Central memory CD8-positive, alpha-beta T cell (primary cell): ENCODE results near the gene SIRPG.
A peak's percentile ranks its signal among the peaks of the same experiment; 100 is the strongest.
"Not testable (repeated sequence)": the region's sequence is repeated elsewhere in the genome, so short reads cannot be mapped to it uniquely, and the experiment has no call there.

Source experiments
- ATAC-seq: fragments of 150-1000 bp; cut with Tn5 transposase; replicated peaks from 2 replicates; pipeline ENCODE4 v1.10.0; 2022; ENCODE audit warnings: mild to moderate bottlenecking, moderate FRiP score, moderate number of reproducible peaks; ENCODE audit not compliant: poor library complexity, severe bottlenecking; ENCODE audit errors: extremely low read depth
- DNase-seq, 2 donors: peaks; one replicate each; pipeline ENCODE4 v3.0.0; 2021; ENCODE audit warnings: low spot score in 2 of 2
- H3K27ac Mint-ChIP-seq: one replicate; pipeline ENCODE4 v1.8.0; 2022; ENCODE audit warnings: low read depth, mild to moderate bottlenecking, moderate library complexity, mixed read lengths
- H3K27me3 Mint-ChIP-seq: one replicate; pipeline ENCODE4 v1.8.0; 2022; ENCODE audit warnings: mixed read lengths
- H3K36me3 Mint-ChIP-seq: one replicate; pipeline ENCODE4 v1.8.0; 2022; ENCODE audit warnings: mild to moderate bottlenecking, moderate library complexity, mixed read lengths; ENCODE audit not compliant: insufficient read depth
- H3K4me1 Mint-ChIP-seq: one replicate; pipeline ENCODE4 v1.8.0; 2022; ENCODE audit warnings: mixed read lengths
- H3K4me3 Mint-ChIP-seq: one replicate; pipeline ENCODE4 v1.8.0; 2022; ENCODE audit warnings: mild to moderate bottlenecking, moderate library complexity, mixed read lengths
- H3K9me3 Mint-ChIP-seq: one replicate; pipeline ENCODE4 v1.8.0; 2022; ENCODE audit warnings: mixed read lengths

The SIRPG gene

DNA sequence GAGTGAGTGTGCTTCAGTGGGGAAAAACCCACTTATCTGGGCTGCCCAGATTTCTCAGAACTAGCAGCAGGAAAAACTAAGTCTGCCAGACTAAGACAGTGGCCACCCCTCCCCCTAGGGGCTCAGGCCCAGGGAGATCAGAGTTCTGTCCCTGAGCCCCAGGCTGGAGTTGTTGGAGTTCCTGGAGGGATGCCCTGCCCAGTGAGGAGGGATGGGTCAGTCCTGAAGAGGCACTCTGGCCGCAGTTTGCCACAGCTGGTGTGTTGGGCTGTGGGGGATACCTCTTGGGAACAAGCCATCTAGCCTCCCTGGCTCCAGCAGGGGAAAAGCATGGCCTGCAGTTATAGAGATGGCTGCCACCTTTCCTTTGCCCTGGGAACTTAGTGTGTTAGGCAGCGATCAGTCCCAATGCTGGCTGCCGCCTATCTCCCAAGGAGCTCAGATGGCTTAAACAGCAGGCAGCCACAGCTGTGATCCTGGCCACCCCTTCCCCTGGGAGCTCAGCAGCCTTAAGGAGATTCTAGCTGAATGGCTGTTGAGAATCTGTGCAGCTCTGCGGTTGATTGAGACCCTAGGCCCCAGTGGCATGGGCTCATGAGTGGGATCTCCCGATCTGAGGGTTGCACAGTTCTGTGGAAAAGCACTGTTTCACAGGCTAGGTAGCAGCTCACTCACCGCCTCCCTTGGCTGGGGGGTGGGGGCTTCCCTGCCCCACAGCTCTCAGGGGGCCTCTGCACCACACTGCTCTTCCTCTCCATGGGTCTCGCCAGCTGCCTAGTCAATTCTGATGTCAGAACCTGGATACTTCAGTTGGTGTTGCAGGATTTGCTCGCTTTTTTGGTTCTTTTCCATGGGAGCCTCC is 13.2 kb downstream of the SIRPG start:
- H3K4me1 Mint-ChIP-seq = peaks cover 7% of the 10 kb centered on the region
- no peak overlapping the region for H3K4me3 Mint-ChIP-seq
- peaks cover 8% of the 10 kb centered on the region for H3K36me3 Mint-ChIP-seq
- peaks cover 6% of the 10 kb centered on the region for H3K9me3 Mint-ChIP-seq
- no peak overlapping the region for H3K27ac Mint-ChIP-seq
- ATAC-seq (no peak), DNase-seq (no peak)
- no peaks in the 10 kb centered on the region for H3K27me3 Mint-ChIP-seq

DNA sequence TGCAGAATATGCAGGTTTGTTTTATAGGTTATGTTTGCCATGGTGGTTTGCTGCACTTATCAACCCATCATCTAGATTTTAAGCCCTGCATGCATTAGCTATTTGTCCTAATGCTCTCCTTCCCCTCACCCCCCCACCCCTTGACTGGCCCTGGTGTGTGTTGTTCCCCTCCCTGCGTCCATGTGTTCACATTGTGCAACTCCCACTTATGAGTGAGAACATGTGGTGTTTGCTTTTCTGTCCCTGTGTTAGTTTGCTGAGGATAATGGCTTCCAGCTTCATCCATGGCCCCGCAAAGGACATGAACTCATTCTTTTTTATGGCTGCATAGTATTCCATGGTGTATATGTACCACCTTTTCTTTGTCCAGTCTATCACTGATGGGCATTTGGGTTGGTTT is 18.9 kb downstream of the SIRPG start:
- ATAC-seq, H3K9me3 Mint-ChIP-seq, H3K4me3 Mint-ChIP-seq, H3K27ac Mint-ChIP-seq, H3K4me1 Mint-ChIP-seq, H3K27me3 Mint-ChIP-seq, DNase-seq: not testable (repeated sequence)
- H3K36me3 Mint-ChIP-seq = peaks cover 11% of the 10 kb centered on the region

DNA sequence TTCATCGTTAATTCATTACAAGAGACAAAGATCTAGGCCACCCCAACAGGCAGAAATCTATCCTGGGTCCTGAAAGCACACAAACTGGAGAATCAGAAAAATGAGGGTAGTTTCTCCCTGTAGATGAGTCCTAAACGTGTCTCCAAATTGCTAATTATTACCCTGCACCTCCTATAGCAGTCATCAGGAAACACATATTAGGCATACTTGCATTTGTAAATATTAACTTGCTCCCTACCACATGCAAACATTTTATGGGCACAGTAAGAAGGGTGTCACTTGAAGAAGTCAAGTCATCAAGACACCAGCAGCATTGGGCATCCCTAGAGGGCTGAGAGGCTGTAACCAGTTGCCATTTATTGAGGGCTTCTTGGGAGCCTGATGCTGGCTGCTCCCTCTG is 19.8 kb downstream of the SIRPG start:
- DNase-seq (no peak), ATAC-seq (no peak)
- Mint-ChIP-seq H3K9me3 (peaks cover 6% of the 10 kb centered on the region), H3K36me3 (peaks cover 12% of the 10 kb centered on the region), H3K27me3 (no peaks in the 10 kb centered on the region), H3K4me1 (peaks cover 12% of the 10 kb centered on the region), H3K4me3 (no peak overlapping the region), H3K27ac (no peak overlapping the region)

DNA sequence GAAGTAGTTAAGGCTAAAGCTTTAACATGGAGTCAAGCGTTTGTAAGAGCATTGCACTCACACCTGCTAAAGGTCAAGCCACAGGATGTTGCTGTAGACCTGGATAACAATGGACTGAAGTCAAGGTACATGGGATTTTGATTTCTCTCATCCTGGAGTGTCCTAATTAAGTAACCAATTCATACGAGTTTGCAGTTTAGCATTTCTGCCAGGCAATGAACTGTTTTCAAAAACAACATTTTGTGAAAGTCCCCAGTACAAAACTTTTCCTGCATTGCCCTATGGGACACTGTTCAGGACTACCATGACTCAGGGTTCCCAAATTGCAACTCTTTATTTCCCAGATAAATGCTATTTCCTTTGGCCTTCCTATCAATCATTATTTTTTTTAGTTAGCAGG is 20.4 kb downstream of the SIRPG start:
- H3K36me3 Mint-ChIP-seq = peaks cover 15% of the 10 kb centered on the region
- peaks cover 17% of the 10 kb centered on the region for H3K4me1 Mint-ChIP-seq
- no peak for ATAC-seq
- H3K27ac Mint-ChIP-seq = no peak overlapping the region
- H3K27me3 Mint-ChIP-seq = no peaks in the 10 kb centered on the region
- DNase-seq = no peak
- no peak overlapping the region for H3K4me3 Mint-ChIP-seq
- H3K9me3 Mint-ChIP-seq = peaks cover 6% of the 10 kb centered on the region

DNA sequence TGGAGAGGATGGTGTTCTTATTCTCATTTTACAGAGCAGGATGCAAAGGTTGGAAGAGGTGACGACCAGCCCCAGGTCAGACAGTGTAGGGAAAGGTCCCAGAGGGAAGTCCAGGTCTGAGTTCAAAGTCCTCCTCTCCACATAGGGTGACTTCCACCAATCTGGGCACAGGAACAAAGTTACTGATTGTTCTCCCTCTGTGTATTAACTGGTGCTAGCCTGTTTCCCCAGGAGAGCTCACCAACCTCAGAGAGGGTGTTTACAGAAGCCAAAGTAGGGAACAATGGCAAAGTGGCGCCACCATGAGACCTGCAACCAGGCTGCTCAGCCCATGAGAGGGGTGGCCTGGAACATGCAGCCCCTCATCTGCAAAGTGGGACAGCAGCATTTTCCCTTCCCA is 21.0 kb downstream of the SIRPG start:
- Mint-ChIP-seq H3K27ac (no peak overlapping the region), H3K9me3 (peaks cover 6% of the 10 kb centered on the region)

GRCh38 chr20:1635291-1635979 is 22.1 kb downstream of the SIRPG start:
- Mint-ChIP-seq H3K9me3 (peaks cover 6% of the 10 kb centered on the region), H3K4me1 (peaks cover 27% of the 10 kb centered on the region), H3K4me3 (no peak overlapping the region), H3K36me3 (peaks cover 17% of the 10 kb centered on the region), H3K27ac (no peak overlapping the region), H3K27me3 (no peaks in the 10 kb centered on the region)
- no peak for ATAC-seq
- DNase-seq = no peak

More for the DNA sequence above, 21.0 kb downstream of the SIRPG start:
- Mint-ChIP-seq H3K4me1 (peaks cover 23% of the 10 kb centered on the region), H3K4me3 (no peak overlapping the region), H3K27me3 (no peaks in the 10 kb centered on the region), H3K36me3 (peaks cover 15% of the 10 kb centered on the region)
- DNase-seq (no peak), ATAC-seq (no peak)

GRCh38 chr20:1633535-1633934 is 24.0 kb downstream of the SIRPG start:
- H3K36me3 Mint-ChIP-seq = peaks cover 22% of the 10 kb centered on the region
- H3K27ac Mint-ChIP-seq = no peak overlapping the region
- no peak for ATAC-seq
- H3K27me3 Mint-ChIP-seq = no peaks in the 10 kb centered on the region
- peaks cover 27% of the 10 kb centered on the region for H3K4me1 Mint-ChIP-seq
- H3K4me3 Mint-ChIP-seq = no peak overlapping the region
- no peaks in the 10 kb centered on the region for H3K9me3 Mint-ChIP-seq
- DNase-seq = no peak

DNA sequence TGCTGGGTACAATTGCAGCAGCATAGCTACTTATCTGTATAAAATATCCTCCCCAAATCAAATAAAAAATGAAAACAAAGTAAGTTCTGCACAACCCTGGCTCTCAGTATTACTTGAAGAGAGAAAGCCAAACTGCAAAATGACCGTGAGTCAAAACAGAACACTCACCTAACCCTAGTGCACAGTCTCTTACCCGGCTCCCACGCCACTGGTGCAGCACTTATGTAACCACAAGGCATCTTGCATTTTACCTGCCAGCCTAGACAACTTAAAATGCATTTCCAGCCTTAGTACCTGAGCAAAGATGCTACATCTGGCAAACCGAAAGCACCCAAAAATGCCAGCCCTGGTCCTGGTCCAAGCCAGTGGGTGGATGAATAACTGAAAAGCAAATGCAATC is 25.4 kb downstream of the SIRPG start:
- Mint-ChIP-seq H3K36me3 (peaks cover 31% of the 10 kb centered on the region), H3K4me3 (peak overlapping the region; percentile 61), H3K27ac (peak overlapping the region; percentile 87), H3K4me1 (peaks cover 33% of the 10 kb centered on the region), H3K9me3 (no peaks in the 10 kb centered on the region), H3K27me3 (no peaks in the 10 kb centered on the region)
- DNase-seq (no peak), ATAC-seq (peak; percentile 67)

DNA sequence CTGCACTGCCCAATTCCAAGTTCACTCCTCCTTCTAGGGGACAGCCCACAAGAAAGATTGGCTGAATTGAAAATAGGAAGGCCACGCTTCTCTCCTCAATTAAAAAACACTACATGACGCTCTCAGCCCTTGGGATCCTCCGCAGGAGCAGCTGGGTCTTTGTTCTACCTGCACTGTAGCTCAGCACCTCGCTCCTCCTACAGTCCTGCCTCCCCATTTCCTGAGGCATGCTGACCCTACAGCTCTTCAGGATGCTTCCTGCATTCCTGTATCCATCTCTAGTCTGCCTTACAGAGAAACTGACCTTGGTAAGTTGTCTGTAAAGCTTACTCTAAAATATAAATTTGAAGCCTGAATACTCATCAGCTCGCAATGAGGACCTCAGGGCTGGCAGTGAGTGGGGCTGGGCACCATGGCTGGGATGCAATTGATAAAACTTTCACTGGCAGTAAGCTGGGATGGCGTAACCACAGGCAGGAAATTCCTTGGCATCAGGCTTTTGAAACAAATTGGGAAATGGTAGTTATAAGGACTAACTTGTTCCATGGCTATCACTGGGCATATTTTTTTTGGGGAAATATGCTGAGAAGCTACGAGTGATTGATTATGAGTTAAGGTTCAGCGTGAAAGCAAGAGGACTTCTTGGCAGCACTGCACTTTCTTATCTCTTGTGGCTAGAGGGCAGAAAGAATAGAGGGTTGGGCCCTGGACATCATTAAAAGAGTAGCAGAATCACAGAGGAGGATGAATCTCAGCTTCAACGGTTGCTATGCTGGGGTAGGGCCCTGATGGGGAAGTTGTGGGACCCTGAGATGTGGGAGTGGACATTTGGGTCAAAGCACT is 26.0 kb downstream of the SIRPG start:
- no peak for DNase-seq
- Mint-ChIP-seq H3K36me3 (peaks cover 31% of the 10 kb centered on the region), H3K4me3 (peak overlapping the region; percentile 61), H3K9me3 (no peaks in the 10 kb centered on the region), H3K4me1 (peaks cover 33% of the 10 kb centered on the region), H3K27ac (peak overlapping the region; percentile 87), H3K27me3 (no peaks in the 10 kb centered on the region)
- ATAC-seq = no peak

GRCh38 chr20:1630186-1630585 is 27.4 kb downstream of the SIRPG start:
- peaks cover 38% of the 10 kb centered on the region for H3K4me1 Mint-ChIP-seq
- ATAC-seq = no peak
- H3K36me3 Mint-ChIP-seq = peaks cover 28% of the 10 kb centered on the region
- no peak for DNase-seq
- H3K9me3 Mint-ChIP-seq = no peaks in the 10 kb centered on the region
- no peak overlapping the region for H3K27ac Mint-ChIP-seq
- H3K27me3 Mint-ChIP-seq = no peaks in the 10 kb centered on the region
- no peak overlapping the region for H3K4me3 Mint-ChIP-seq

DNA sequence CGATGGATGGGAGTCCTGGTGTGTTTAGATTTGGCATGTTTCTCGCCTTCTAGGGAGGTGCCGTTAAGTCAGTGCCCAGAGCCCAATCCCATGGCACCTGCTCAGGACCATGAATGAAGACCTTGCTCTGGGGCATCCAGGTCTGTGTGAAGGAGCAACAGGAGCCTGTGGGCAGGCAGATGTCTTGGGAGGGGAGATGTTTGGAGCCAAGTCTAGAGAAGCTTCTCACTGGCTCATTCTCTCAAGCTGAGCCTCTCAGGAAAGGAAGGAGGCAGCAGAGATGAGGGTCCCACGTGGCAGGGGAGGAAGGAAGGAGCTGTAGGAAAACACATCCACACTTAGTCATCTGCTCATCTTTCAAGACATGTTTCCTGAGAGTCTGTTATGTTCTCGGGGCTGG is 28.3 kb downstream of the SIRPG start:
- DNase-seq (no peak), ATAC-seq (no peak)
- Mint-ChIP-seq H3K27me3 (no peaks in the 10 kb centered on the region), H3K4me3 (no peak overlapping the region), H3K27ac (no peak overlapping the region), H3K9me3 (no peaks in the 10 kb centered on the region), H3K36me3 (peaks cover 25% of the 10 kb centered on the region), H3K4me1 (peaks cover 40% of the 10 kb centered on the region)

- Mint-ChIP-seq H3K36me3 (peaks cover 21% of the 10 kb centered on the region), H3K27me3 (no peaks in the 10 kb centered on the region), H3K9me3 (no peaks in the 10 kb centered on the region), H3K4me3 (no peak overlapping the region), H3K27ac (peak overlapping the region; percentile 82), H3K4me1 (peaks cover 40% of the 10 kb centered on the region)
- no peak for DNase-seq
- no peak for ATAC-seq
Measured at GRCh38 chr20:1628621-1629020, 29.0 kb downstream of the SIRPG start.
